ENCODE data around the gene RNF103.

Gene RNF103

GRCh38 chr2:86566821-86567190 is 56.9 kb downstream of the RNF103 start:
- in situ Hi-C loops (cut with HindIII; ENCODE audit: low sequenced_read_pairs) = no loop called here

GRCh38 chr2:86566158-86566820 is 57.4 kb downstream of the RNF103 start:
- in situ Hi-C loops (cut with HindIII; ENCODE audit: low sequenced_read_pairs) = no loop called here

GRCh38 chr2:86563650-86564061 is 60.0 kb downstream of the RNF103 start:
- in situ Hi-C loops (cut with HindIII; ENCODE audit: low sequenced_read_pairs) = no loop called here

- in situ Hi-C loops (cut with HindIII; ENCODE audit: low sequenced_read_pairs) = no loop called here
Measured at GRCh38 chr2:86562922-86563649, 60.6 kb downstream of the RNF103 start, which contains the start of gene CHMP3. Gene CHMP3, minus strand, starts transcription at chr2:86563443. Its CDS starts 95 bp downstream, at chr2:86563348.

GRCh38 chr2:86562485-86562921 is 61.2 kb downstream of the RNF103 start:
- in situ Hi-C loops (cut with HindIII; ENCODE audit: low sequenced_read_pairs) = no loop called here

GRCh38 chr2:86557836-86558235 is 65.8 kb downstream of the RNF103 start:
- in situ Hi-C loops (cut with HindIII; ENCODE audit: low sequenced_read_pairs) = no loop called here

- in situ Hi-C loops (cut with HindIII; ENCODE audit: low sequenced_read_pairs) = no loop called here
Measured at GRCh38 chr2:86556508-86556907, 67.2 kb downstream of the RNF103 start.

Measured in DLD1 (cell line).